A673 (cell line): Measurements from ENCODE around the gene ST3GAL4. TPM values are rescaled to one million over a fixed set of nuclear protein-coding genes. Genes with fewer than 3 reads are reported as not detected.

Experiments
- BruUV-seq: library from RNA; stranded (reverse); fragments of 400-500 nt; replicated peaks from 2 replicates; lab custom pipeline; 2021; lab: Mats Ljungman, UMichigan
- CTCF ChIA-PET: fragments of 300-600 bp; sonication (Branson Sonifier 250); formaldehyde crosslinking; loops from one replicate; lab custom pipeline; 2022; ENCODE audit warnings: antibody characterized with exemption; lab: Charles Lee
- POLR2A ChIA-PET: fragments of 300-600 bp; sonication (Branson Sonifier 250); formaldehyde crosslinking; loops from one replicate; lab custom pipeline; 2022; ENCODE audit warnings: antibody characterized with exemption; ENCODE audit not compliant: low non-redundant PET; lab: Charles Lee
- DNase-seq: peaks from one replicate; pipeline ENCODE4 v3.0.0-alpha.2; 2015; ENCODE audit warnings: low spot score
- H3K27ac ChIP-seq: fragments of 200-600 bp; sonication (generic); 2 replicates; pipeline ENCODE4 v1.5.1; 2016; ENCODE audit warnings: mixed run types, low read depth, mild to moderate bottlenecking, mixed read lengths, antibody characterized with exemption, low read length; ENCODE audit not compliant: poor library complexity, severe bottlenecking
- H3K27me3 ChIP-seq: fragments of 200-600 bp; sonication (generic); replicated peaks from 2 replicates; pipeline ENCODE4 v1.6.1; 2017; ENCODE audit warnings: mixed run types, low read depth, mild to moderate bottlenecking, mixed read lengths, antibody characterized with exemption, low read length; ENCODE audit not compliant: insufficient read depth, poor library complexity
- H3K36me3 ChIP-seq: fragments of 200-600 bp; sonication (generic); 2 replicates; pipeline ENCODE4 v1.6.1; 2016; ENCODE audit warnings: mixed run types, mild to moderate bottlenecking, mixed read lengths, antibody characterized with exemption, low read length; ENCODE audit not compliant: insufficient read depth, poor library complexity, severe bottlenecking
- H3K4me1 ChIP-seq: fragments of 200-600 bp; sonication (generic); 2 replicates; pipeline ENCODE4 v1.6.1; 2017; ENCODE audit warnings: mixed run types, mild to moderate bottlenecking, mixed read lengths, antibody characterized with exemption, low read length; ENCODE audit not compliant: insufficient read depth, poor library complexity, severe bottlenecking
- H3K4me3 ChIP-seq: fragments of 200-600 bp; sonication (generic); 2 replicates; pipeline ENCODE4 v1.5.1; 2016; ENCODE audit warnings: low read depth, mixed run types, mild to moderate bottlenecking, mixed read lengths, low read length; ENCODE audit not compliant: poor library complexity, severe bottlenecking
- H3K9me3 ChIP-seq: fragments of 200-600 bp; sonication (generic); 2 replicates; pipeline ENCODE4 v1.6.1; 2016; ENCODE audit warnings: mixed run types, low read depth, mild to moderate bottlenecking, mixed read lengths, antibody characterized with exemption, low read length; ENCODE audit not compliant: poor library complexity, severe bottlenecking
- CTCF ChIP-seq: fragments of 300-800, 200-600 bp; sonication (generic); conservative IDR thresholded peaks from 2 replicates; pipeline ENCODE4 v1.5.1; 2017; ENCODE audit warnings: low read depth, mild to moderate bottlenecking, antibody characterized with exemption, low read length, moderate library complexity, mixed read lengths
- EZH2 ChIP-seq: fragments of 200-600 bp; sonication (generic); IDR thresholded peaks from 2 replicates; pipeline ENCODE4 v1.6.1; 2017; ENCODE audit warnings: borderline replicate concordance, low read depth, mild to moderate bottlenecking, mixed read lengths, antibody characterized with exemption, low read length; ENCODE audit not compliant: poor library complexity, severe bottlenecking
- intact Hi-C: fragments of 100-400 bp; cut with micrococcal nuclease; formaldehyde crosslinking; loops from one replicate; pipeline ENCODE4 v1.10.0; 2022; ENCODE audit not compliant: unreplicated experiment
- total RNA-seq: library from RNA; stranded (reverse); gene quantifications from 2 replicates; pipeline ENCODE4 v1.2.3, GENCODE V29; 2021

Gene ST3GAL4
- total RNA-seq, 1 experiment from 2014 or later, result 29.9 TPM

- DNase-seq, result no peak
- no peak for TF ChIP-seq CTCF
- no peaks in the 10 kb centered on the region for H3K36me3 ChIP-seq
- ChIA-PET POLR2A (no interaction called here), CTCF (no interaction called here)
- H3K27me3 ChIP-seq, result no peaks in the 10 kb centered on the region
- intact Hi-C loops, result no loop called here
- H3K4me1 ChIP-seq, result no peaks in the 10 kb centered on the region
- BruUV-seq, result no TSS peak
- H3K9me3 ChIP-seq, result no peaks in the 10 kb centered on the region
- no peak overlapping the region for H3K4me3 ChIP-seq
- H3K27ac ChIP-seq, result no peak overlapping the region
Measured at GRCh38 chr11:126450806-126451205, 95.3 kb downstream of the ST3GAL4 start.

GRCh38 chr11:126451211-126451802 is 95.8 kb downstream of the ST3GAL4 start:
- POLR2A ChIA-PET, result no interaction called here
- no peak overlapping the region for H3K27ac ChIP-seq
- H3K9me3 ChIP-seq, result no peaks in the 10 kb centered on the region
- CTCF ChIA-PET, result no interaction called here
- DNase-seq, result no peak
- H3K27me3 ChIP-seq, result no peaks in the 10 kb centered on the region
- no peak overlapping the region for H3K4me3 ChIP-seq
- intact Hi-C loops, result no loop called here
- TF ChIP-seq EZH2 (no peak), CTCF (no peak)
- no peaks in the 10 kb centered on the region for H3K4me1 ChIP-seq
- BruUV-seq, result no TSS peak
- no peaks in the 10 kb centered on the region for H3K36me3 ChIP-seq

- DNase-seq, result no peak
- Histone ChIP-seq H3K27ac (no peak overlapping the region), H3K4me3 (no peak overlapping the region), H3K27me3 (no peaks in the 10 kb centered on the region), H3K36me3 (no peaks in the 10 kb centered on the region), H3K4me1 (no peaks in the 10 kb centered on the region), H3K9me3 (no peaks in the 10 kb centered on the region)
- TF ChIP-seq EZH2, result no peak
- no peak for TF ChIP-seq CTCF
- ChIA-PET CTCF (no interaction called here), POLR2A (no interaction called here)
- intact Hi-C loops, result no loop called here
- BruUV-seq, result no TSS peak
Measured at GRCh38 chr11:126452241-126453101, 97.0 kb downstream of the ST3GAL4 start.
